IMR-90 (cell line): ENCODE data around the gene MBD3L4. TPM values are rescaled to one million over a fixed set of nuclear protein-coding genes. Genes with fewer than 3 reads are reported as not detected.
A peak's percentile ranks its signal among the peaks of the same experiment; 100 is the strongest.
"Not testable (repeated sequence)": the region's sequence is repeated elsewhere in the genome, so short reads cannot be mapped to it uniquely, and the experiment has no call there.

ENCODE experiments used
- ATAC-seq: fragments of 200-7000 bp; cut with Tn5 transposase; 2 replicates; pipeline ENCODE4 v1.9.1; 2020; ENCODE audit warnings: low read depth, mild to moderate bottlenecking, moderate library complexity
- BruUV-seq: library from RNA; stranded (reverse); fragments of 400-500 nt; replicated peaks from 2 replicates; lab custom pipeline; 2021; lab: Mats Ljungman, UMichigan
- CTCF ChIA-PET: fragments of 300-600 bp; formaldehyde crosslinking; extraction: SDS; loops from one replicate; lab custom pipeline; 2021; ENCODE audit warnings: antibody characterized with exemption; lab: Yijun Ruan, JAX
- POLR2A ChIA-PET: fragments of 300-600 bp; sonication (Branson Sonifier 250); formaldehyde crosslinking; loops from one replicate; lab custom pipeline; 2022; ENCODE audit warnings: antibody characterized with exemption; ENCODE audit not compliant: unreplicated experiment; lab: Charles Lee
- DNase-seq: peaks from one replicate; pipeline ENCODE4 v3.0.0; 2013
- H2AFZ ChIP-seq: replicated peaks from 2 replicates; pipeline ENCODE3; 2013; ENCODE audit warnings: low read length, mild to moderate bottlenecking; ENCODE audit not compliant: poor library complexity
- H2AK5ac ChIP-seq: 2 replicates; pipeline ENCODE4 v1.6.1; 2013; ENCODE audit warnings: low read depth, low read length, inconsistent platforms
- H2AK9ac ChIP-seq: replicated peaks from 2 replicates; pipeline ENCODE3; 2013; ENCODE audit warnings: mild to moderate bottlenecking, low read depth, low read length, moderate library complexity; ENCODE audit not compliant: poor library complexity
- H2BK120ac ChIP-seq: 2 replicates; pipeline ENCODE4 v1.6.1; 2013; ENCODE audit warnings: low read depth, low read length, inconsistent platforms
- H2BK15ac ChIP-seq: 3 replicates; pipeline ENCODE4 v1.6.1; 2013; ENCODE audit warnings: low read depth, low read length, inconsistent platforms
- H2BK20ac ChIP-seq: 2 replicates; pipeline ENCODE4 v1.6.1; 2013; ENCODE audit warnings: low read depth, mild to moderate bottlenecking, inconsistent platforms, low read length, moderate library complexity
- H2BK5ac ChIP-seq: 2 replicates; pipeline ENCODE4 v1.6.1; 2013; ENCODE audit warnings: mild to moderate bottlenecking, low read depth, low read length, inconsistent platforms; ENCODE audit not compliant: poor library complexity, severe bottlenecking
- H3K14ac ChIP-seq: replicated peaks from 2 replicates; pipeline ENCODE4 v1.6.1; 2013; ENCODE audit warnings: low read depth, low read length, inconsistent platforms
- H3K18ac ChIP-seq: 2 replicates; pipeline ENCODE4 v1.6.1; 2013; ENCODE audit warnings: low read depth, low read length, control low read depth
- H3K23ac ChIP-seq: 2 replicates; pipeline ENCODE4 v1.6.1; 2013; ENCODE audit warnings: low read depth, low read length, inconsistent platforms
- H3K27ac ChIP-seq: 2 replicates; pipeline ENCODE4 v1.5.1; 2013; ENCODE audit warnings: mild to moderate bottlenecking, control low read depth, low read length; ENCODE audit not compliant: insufficient read depth
- H3K27me3 ChIP-seq: 2 replicates; pipeline ENCODE4 v1.6.1; 2013; ENCODE audit warnings: low read length; ENCODE audit not compliant: control insufficient read depth, insufficient read depth
- H3K36me3 ChIP-seq: 2 replicates; pipeline ENCODE4 v1.6.1; 2013; ENCODE audit warnings: low read length, mixed read lengths; ENCODE audit not compliant: control insufficient read depth, insufficient read depth
- H3K4ac ChIP-seq: 2 replicates; pipeline ENCODE4 v1.6.1; 2013; ENCODE audit warnings: low read depth, low read length, inconsistent platforms
- H3K4me1 ChIP-seq: 2 replicates; pipeline ENCODE4 v1.6.1; 2013; ENCODE audit warnings: low read length, mixed read lengths; ENCODE audit not compliant: control insufficient read depth, insufficient read depth
- H3K4me2 ChIP-seq: 2 replicates; pipeline ENCODE4 v1.6.1; 2013; ENCODE audit warnings: low read depth, mild to moderate bottlenecking, control low read depth, low read length, moderate library complexity
- H3K4me3 ChIP-seq: 2 replicates; pipeline ENCODE4 v1.5.1; 2013; ENCODE audit warnings: low read depth, mild to moderate bottlenecking, control low read depth, low read length, moderate library complexity; ENCODE audit not compliant: insufficient read depth
- H3K56ac ChIP-seq: 2 replicates; pipeline ENCODE4 v1.6.1; 2013; ENCODE audit warnings: low read length, inconsistent platforms; ENCODE audit not compliant: insufficient read depth; ENCODE audit errors: extremely low read depth
- H3K79me1 ChIP-seq, 2 experiments: 2 replicates each; pipeline ENCODE4 v1.6.1; 2013; ENCODE audit warnings: low read length in 2 of 2, inconsistent platforms in 1 of 2, low read depth in 1 of 2
- H3K9ac ChIP-seq: 2 replicates; pipeline ENCODE4 v1.6.1; 2013; ENCODE audit warnings: low read depth, low read length, control low read depth
- H3K9me1 ChIP-seq: 2 replicates; pipeline ENCODE4 v1.6.1; 2013; ENCODE audit warnings: low read length, inconsistent platforms; ENCODE audit not compliant: insufficient read depth
- H3K9me3 ChIP-seq: 2 replicates; pipeline ENCODE4 v1.6.1; 2013; ENCODE audit warnings: low read length; ENCODE audit not compliant: control insufficient read depth, insufficient read depth
- H4K20me1 ChIP-seq: 2 replicates; pipeline ENCODE4 v1.6.1; 2013; ENCODE audit warnings: low read length, inconsistent platforms; ENCODE audit not compliant: insufficient read depth
- H4K5ac ChIP-seq: 2 replicates; pipeline ENCODE4 v1.6.1; 2013; ENCODE audit warnings: mild to moderate bottlenecking, low read depth, low read length, control low read depth
- H4K8ac ChIP-seq, 2 experiments: 2 replicates each; pipeline ENCODE4 v1.6.1; 2013; ENCODE audit warnings: low read depth in 2 of 2, low read length in 2 of 2, control low read depth in 1 of 2, inconsistent platforms in 1 of 2
- H4K91ac ChIP-seq: 2 replicates; pipeline ENCODE4 v1.6.1; 2013; ENCODE audit warnings: low read depth, low read length, inconsistent platforms; ENCODE audit not compliant: insufficient read depth
- CTCF ChIP-seq: conservative IDR thresholded peaks from 2 replicates; pipeline ENCODE4 v1.5.1; 2012; ENCODE audit warnings: mild to moderate bottlenecking, low read depth, low read length, improper control_type of control experiment
- WGBS, 2 experiments: methylation state at CpG; one replicate each; pipeline versions ENCODE4 v1.1.5 to v1.1.7; 2013; ENCODE audit warnings: missing lambda C conversion rate in 2 of 2; ENCODE audit not compliant: insufficient read length in 1 of 2; ENCODE audit errors: extremely low coverage in 2 of 2; 5-methylcytosine and 5-hydroxymethylcytosine counted together
- dilution Hi-C: fragments of 300-500 bp; cut with HindIII; formaldehyde crosslinking; loops from one replicate; pipeline ENCODE4 v1.14.3; 2018; ENCODE audit warnings: low sequenced_read_pairs; ENCODE audit not compliant: unreplicated experiment
- in situ Hi-C: fragments of 300-500 bp; cut with MboI; formaldehyde crosslinking; loops from 3 replicates; pipeline ENCODE4 v1.14.3; 2019; ENCODE audit warnings: low sequenced_read_pairs, inconsistent platforms, mixed read lengths
- intact Hi-C: fragments of 100-400 bp; cut with micrococcal nuclease; formaldehyde crosslinking; loops from 2 replicates; pipeline ENCODE4 v1.10.0; 2022
- polyA plus RNA-seq, 3 experiments: library from polyadenylated mRNA; depleted of rRNA; stranded (reverse); fragments of >200 nt; gene quantifications; 2 replicates each; pipeline ENCODE4 v1.2.3, GENCODE V29; 2012; ENCODE audit warnings: low replicate concordance in 1 of 3
- total RNA-seq: library from RNA; depleted of rRNA; stranded (reverse); fragments of >200 nt; gene quantifications from 2 replicates; pipeline ENCODE4 v1.2.3, GENCODE V29; 2012

The MBD3L4 gene
- total and polyA plus RNA-seq, 2 of the 4 experiments (the other 2 are of a cell fraction): not detected

GRCh38 chr19:7067122-7067521, 27.1 kb upstream of the MBD3L4 start:
- H3K18ac ChIP-seq, BruUV-seq, H3K14ac ChIP-seq, CTCF ChIA-PET, H3K9me3 ChIP-seq, H3K4me3 ChIP-seq, H3K36me3 ChIP-seq, H3K4me1 ChIP-seq, H4K8ac ChIP-seq, H2AK5ac ChIP-seq, H4K20me1 ChIP-seq, H3K4me2 ChIP-seq, H3K56ac ChIP-seq, H3K9me1 ChIP-seq, DNase-seq, H4K5ac ChIP-seq, dilution Hi-C loops, H4K91ac ChIP-seq, in situ Hi-C loops, H2AK9ac ChIP-seq, POLR2A ChIA-PET, H2BK20ac ChIP-seq, H2BK15ac ChIP-seq, H2BK5ac ChIP-seq, H3K4ac ChIP-seq, H3K27ac ChIP-seq, H3K27me3 ChIP-seq, H2AFZ ChIP-seq, ATAC-seq, H2BK120ac ChIP-seq, H3K23ac ChIP-seq, H3K9ac ChIP-seq: not testable (repeated sequence)
- intact Hi-C loops: loop anchor here (10.0 kb wide), 1 partner anchor 332 kb away; the partner anchor contains the start of genes GPR108 and TRIP10
- TF ChIP-seq CTCF: peak; percentile 21; the same call in 1 of the 2 replicates
- H3K79me1 ChIP-seq: peaks cover 11 to 13% of the 10 kb centered on the region in 2 experiments
- 25% methylated on average over 6 of the region's 13 CpGs; no CpG with 5 or more reads in 1 of the 2 experiments for WGBS, 2 experiments
